ENCODE data around the gene TSC22D3.

Gene TSC22D3

DNA sequence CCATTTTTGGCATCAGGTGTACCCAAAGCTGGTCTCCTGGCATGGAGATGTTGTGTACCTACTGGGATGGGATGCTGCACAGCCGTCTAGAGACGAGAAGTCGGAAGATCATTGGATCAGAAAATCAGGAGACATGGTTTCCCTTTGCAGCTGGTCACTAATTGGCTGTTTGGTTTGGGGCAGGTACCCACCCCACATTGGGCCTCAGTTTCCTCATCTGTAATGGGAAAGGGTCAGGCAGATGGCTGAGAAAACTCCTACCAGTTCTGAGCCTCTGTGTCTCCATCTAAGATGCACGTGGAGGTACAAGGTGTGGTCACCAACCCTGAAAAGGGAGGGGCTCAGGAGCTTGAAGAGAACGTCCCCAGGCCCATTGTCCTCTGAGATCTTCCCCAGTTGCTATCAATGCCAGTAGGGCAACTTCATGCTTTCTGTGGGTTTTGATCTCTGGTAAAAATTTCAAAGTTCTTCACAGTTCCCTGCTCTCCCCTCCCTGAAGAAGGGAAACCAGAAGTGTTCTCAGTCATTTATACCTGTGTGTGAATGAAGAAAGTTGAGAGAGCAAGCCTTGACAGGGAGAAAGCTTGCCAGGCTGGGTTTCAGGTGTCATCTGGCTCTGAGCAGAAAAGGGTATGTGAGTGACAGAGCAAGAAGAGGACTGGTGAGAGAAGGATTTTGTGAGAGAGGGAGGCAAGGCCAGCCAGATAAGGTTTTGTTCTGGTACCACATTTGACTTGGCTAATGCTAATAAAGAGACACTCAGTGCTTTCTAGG, 15.1 kb downstream of the TSC22D3 start:
- DNase-seq (ENCODE audit: low spot score): no peak

DNA sequence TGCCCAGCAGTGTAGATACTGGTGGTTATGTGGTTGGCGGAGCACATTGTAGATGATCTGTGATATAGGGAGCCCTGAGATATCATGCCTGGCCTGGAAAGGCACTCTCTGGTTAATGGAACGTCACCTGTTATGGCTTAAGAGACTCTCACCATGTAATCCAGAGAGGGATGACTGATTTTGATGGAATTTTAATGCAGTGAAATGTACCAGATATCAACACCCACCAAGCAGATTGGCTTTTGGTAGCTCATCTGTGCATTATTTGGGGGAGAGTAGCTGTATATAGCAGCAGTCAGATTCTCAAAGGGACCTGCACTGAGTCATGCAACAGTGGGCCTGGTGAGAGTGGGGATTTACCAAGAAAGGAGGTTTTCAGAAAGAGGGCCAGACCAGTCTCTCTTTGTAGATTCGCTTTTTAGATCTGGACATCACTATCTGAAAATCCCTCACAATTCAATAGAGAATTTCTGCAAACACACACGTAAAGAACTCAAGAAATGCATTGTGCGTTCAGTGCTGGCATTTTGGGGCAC, 17.3 kb downstream of the TSC22D3 start:
- no peak for DNase-seq (ENCODE audit: low spot score)

DNA sequence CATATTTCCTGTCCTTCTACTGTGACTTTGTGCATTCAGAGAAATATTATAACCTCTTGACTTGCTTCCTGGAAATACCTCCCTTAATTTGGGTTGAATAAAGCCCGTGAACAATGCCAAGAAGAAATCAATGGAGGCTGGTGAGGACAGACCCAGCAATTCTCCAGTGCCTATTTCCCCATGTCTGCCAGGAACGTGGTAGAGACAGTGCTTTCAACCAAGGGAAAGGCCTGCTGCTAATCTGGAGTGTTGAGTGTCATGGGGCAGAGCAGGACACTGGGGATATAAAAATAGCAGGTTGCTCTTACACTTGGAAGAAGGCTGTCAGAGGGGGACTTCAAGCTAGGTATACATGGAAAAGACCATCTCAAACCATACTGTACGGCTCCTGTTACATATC, 19.9 kb downstream of the TSC22D3 start:
- no peak for DNase-seq (ENCODE audit: low spot score)

DNA sequence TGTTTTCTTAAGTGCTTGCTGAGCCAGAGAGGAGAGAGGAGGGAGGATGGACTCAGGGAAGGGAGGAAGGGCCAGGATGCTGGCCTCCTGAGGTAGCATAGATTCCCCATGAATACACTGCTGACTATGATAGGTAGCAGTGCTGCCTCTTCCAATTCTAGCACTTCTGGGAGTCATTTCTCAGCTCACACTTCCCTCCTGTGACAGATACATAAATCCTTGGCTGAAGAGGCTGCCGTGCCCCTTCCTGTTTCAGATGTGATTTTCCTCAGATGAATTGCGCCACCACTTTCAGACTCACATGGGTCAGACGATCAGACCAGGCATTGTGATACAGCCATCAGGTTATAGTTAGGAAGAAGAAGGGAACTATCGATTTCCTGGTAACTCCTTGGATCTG, 22.4 kb downstream of the TSC22D3 start:
- no peak for DNase-seq (ENCODE audit: low spot score)

DNA sequence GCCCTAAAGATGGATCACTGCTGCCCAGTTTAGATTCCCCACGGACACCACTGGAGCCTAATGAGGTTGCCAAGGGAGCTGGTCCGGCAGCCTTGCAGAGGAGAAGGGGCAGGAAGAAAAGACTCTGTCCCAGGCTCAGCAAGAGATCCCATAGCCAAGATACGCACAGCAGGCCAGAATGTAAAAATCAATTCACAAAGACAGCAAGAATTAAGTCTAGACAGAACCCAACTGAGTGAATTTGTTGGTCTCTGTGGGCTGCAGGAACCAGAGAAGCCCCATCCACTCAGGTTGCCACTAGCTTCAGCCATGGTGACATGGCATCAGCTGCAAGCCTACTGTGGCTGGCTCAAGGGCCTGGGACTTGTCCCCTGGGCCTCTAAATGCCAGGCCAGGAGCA, 22.9 kb downstream of the TSC22D3 start:
- DNase-seq (ENCODE audit: low spot score): no peak

DNA sequence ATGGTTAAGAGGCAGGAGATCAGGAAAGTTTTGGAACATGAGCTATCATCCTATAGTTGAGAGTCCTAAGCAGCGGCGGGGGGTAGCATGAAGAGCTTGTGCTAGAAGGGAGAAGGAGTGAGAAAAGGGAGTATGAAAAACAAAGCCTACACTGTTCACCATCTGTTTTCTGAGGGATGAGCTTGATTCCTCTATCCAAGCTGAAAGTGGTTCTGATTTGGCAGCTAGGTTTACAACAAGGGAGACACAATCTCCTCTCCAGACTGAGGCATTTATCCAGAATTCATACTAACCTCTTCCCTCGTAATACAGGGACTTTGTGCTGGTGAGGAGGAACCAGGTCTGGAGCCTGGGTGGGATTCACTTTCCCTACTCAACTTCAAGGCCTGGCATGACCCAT, 23.5 kb downstream of the TSC22D3 start:
- DNase-seq (ENCODE audit: low spot score): no peak

DNA sequence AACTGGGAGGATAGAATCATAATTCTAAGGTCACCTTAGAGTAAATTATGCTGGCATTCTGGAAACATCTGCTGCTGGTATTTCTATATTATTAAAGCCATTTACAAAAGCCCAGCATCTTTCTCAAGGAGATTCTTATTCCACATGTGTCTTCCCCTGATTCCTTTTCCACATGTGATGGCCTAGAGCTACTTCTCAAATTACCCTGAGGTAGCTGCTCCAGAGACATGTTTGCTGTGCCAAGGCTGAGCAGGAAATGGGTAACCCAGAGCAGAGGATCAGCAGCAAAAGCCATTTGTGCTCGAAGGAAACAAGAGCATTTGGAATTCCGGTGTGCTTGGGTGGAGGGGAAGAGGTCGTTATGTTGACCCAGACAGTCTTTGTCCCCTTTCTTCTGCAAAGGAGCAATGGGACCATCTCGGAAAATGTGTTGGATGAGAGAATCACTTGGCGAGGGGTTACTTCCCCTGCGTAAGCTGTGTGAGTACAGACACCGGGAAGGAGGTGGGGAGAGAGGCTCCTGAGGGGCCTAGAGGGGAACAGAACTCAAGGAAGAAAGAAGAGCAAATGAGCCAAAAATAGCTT, 24.6 kb downstream of the TSC22D3 start:
- DNase-seq (ENCODE audit: low spot score): no peak

DNA sequence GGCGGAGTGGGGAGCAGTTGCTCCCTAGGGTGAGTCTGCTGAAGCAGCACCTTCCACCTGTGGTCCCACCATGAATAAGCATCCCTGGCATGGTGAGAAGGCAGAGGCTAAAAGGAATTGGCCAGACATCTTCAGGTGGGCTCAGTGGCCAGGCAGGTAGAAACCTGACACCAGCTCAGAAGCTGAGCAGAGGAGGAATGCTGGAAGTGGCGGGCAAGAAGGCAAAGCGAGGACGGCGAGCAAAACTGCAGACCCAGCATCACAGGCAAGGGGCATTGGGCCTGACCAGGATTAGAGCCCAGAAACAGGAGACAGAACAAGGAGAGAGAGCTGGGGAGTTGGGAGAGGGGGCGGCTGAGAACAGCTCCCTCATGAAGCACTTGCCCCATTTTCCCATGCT, 25.3 kb downstream of the TSC22D3 start:
- DNase-seq (ENCODE audit: low spot score): no peak

DNA sequence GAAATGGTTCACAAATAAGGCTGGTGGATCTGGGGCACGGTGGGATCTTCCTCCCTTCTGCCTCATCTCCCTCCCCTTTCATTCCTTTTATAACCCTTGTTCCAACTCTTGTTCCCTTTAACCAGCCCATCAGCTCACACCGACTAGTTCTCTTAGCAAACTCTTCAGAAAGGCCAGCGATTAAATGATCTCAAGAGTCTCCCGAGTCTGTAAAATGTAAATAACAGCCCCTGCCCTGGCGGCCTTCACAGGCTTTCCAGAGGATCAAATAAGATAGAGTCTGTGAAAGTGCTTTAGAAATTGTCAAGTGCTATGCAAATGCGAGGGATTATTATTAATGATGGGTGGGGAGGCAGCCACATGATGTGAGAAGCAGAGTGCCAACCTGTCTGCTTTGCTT, 27.1 kb downstream of the TSC22D3 start:
- DNase-seq (ENCODE audit: low spot score): no peak

DNA sequence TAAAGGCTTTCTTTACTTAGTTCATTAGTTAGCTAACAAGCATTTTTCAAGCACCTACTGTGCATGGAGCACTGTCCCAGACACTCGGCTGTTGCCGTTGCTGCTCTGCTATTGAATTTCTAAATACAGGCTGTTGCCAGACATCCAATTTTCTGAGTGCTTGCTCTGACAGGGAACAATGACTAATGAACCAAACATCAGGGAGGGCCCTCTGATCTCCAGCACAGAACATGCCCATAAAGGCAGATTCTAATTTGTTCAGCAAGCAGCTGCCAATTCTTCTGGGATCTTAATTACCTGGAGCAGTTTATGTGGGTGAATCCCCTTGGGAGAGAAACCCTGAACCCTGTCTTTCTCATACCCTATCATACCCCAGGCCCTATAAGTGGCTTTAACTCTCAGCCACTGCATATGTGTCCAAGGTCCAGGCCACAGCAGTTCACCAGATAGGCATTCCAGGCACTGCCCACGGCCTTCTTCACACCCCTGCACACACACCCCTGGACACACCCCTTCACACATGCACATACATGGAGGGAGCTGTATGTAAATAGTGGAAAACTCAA, 27.9 kb downstream of the TSC22D3 start:
- DNase-seq (ENCODE audit: low spot score): no peak

DNA sequence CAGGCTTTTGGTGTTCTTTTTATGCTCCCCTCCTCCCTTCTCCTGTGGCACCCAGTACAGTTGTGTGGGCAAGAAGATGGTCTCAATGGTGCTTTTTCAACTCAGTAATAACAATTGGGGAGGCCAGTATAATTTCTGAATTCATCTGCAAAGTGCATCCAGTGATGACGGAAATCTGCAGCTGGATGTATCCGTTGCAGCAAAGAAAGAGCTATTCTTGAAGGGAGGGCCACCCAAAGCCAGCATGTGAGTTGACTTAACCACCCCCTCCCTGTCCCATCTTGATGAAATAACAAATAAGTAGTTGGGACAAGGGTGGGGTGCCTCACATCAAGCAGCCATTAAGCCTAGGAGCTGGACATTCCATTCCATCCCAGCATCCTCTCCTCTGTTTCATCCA, 30.7 kb downstream of the TSC22D3 start:
- peak; percentile 70 for DNase-seq (ENCODE audit: low spot score)

DNA sequence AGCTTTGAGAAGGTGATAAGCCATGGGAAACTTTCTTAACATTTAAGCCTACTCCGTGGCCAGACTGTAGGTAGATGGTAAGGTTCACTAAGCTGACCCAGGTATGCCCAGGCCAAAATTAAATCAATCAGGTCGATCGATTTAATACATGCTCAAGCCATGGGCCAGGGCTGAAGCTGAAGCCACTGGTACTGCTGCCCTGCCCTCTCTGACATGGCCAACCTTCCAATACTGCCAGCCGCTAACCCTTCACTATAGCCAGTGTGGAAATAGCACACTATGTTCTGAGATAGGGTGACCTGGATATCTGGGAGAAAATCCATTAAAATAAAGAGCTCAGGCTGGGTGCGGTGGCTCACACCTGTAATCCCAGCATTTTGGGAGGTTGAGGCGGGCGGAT, 31.6 kb downstream of the TSC22D3 start:
- DNase-seq (ENCODE audit: low spot score): no peak

DNA sequence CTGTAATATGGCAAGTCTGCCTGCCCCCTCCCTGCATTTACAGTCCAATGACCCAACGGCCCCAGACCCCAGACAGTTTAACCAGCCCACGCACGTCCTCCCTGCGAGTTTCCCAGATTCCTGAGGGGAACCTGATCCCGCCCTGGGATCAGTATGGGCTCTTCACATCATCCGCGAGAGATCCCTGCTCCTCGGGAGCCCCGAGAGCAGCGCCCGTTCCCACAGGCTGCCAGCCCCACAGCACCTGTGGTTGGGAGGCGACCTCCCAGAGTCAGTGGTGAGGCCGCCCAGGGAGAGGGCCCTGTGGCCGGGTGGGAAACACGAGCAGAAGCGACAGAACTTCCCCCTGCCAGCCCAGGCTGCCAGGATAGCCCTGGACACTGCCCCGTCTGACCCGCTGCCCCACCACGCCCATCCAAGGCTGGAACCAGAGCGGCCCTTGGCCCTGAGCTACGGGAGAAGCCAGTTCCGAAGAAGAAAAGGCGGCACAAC, 32.8 kb downstream of the TSC22D3 start:
- DNase-seq (ENCODE audit: low spot score): no peak

DNA sequence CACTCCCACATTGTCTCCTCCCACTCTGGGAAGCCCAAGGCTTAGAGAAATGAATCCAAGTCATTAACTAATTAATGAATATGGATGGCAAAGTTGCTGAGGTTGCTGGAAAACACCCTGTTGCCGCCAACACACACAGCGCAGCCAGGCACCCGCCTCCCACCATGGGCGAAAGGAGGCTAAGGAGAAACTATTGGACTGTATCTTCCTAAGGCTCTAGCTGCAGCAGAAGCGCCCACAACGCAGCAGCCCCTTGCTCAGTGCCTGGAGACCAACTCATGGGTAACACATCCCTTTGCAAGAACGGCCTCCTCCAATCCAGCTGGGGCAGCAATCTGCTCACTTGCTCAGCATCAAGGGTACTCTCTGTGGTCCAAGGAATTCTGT, 34.2 kb downstream of the TSC22D3 start:
- DNase-seq (ENCODE audit: low spot score): no peak

DNA sequence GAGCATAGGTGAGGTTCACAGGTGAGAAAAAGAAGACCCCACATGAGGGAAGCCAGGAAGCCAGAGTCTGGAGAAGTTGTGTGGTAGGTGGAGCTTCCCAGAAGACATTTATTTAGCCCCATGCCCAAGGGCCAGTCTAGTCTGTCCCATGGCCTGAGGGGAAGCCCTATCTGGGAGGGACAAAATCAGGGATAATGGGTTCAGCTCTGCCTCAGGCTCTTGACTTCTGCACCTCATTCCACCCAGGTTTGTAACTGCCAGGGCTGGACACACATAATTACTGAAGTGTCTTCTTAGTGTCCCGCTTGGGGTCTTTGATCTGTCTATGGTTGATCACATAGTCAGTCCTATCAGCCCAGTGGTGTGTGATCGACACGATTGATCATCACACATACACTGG, 36.0 kb downstream of the TSC22D3 start:
- no peak for DNase-seq (ENCODE audit: low spot score)

DNA sequence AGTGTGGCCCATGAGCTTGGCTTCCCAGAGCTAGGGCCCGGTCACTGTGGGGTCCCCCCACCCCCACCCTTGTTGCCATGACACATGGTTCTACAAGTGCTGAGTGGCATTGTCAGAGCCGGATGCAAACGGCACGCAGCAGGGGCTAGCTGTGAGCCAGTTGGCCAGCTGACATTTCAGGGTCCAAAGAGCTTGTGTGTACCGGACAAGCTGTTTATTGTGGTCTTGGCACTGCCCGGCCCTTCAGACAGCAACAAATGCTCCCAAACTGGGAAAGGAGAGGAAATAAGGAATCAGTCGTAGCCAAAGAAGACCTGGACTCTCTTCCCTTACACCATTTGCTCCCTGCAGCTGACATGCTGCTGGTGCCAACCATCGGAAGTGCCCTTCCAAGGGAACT, 36.8 kb downstream of the TSC22D3 start:
- peak; percentile 76 for DNase-seq (ENCODE audit: low spot score)

DNA sequence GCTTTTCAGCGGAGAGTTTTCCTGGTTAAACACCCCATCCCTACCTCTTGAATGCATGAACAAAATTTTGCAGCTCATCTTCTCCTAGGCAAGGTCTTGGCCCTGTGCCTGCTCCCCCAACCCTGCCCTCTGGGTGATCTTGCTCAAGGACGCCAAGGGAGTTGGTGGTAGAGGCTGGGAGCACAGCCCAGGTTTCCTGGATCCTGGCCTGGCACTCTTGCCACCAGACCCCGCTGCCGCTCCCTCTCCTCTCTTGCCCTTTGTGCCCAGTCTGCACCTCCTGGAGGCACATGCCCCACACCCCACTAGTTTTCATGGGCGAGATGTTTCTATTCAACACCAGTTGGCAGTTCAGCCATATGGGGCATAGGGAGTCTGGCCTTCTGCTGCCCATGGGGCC, 37.3 kb downstream of the TSC22D3 start:
- no peak for DNase-seq (ENCODE audit: low spot score)

DNA sequence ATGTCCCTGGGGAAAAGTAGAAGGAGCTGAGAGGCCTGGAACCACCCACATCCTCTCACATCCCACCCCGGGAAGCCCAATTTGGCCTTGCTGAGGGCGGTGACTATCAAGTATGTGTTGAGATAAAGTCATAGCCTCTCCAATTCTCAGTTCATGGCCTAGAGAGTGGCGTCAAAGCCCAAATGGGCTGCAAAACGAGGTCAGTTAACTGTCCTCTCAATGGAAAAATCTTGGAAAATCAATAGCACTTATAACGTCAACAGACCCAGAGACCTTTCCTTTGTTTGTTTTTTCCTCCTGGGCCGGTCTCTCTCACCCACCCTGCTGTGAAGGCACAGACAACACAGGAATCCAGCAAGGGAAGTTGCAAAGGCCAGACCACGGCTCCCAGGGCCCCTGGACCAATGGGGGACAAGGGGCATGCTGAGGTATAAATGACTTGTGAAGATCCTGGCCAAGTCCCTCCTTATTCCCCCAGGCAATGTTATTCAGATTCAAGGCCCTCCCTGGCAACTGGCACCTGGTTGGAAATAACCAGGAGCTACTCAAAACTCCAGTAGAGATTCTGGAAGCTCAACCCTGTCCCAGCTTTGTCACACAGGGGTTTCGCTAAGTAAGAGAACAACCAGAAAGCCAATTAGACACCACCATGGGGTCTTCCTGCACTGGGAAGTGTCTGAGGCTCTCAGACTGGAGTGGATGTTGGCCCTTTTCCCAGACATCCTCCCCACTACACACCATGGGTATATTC, 38.6 kb downstream of the TSC22D3 start:
- DNase-seq (ENCODE audit: low spot score): no peak

DNA sequence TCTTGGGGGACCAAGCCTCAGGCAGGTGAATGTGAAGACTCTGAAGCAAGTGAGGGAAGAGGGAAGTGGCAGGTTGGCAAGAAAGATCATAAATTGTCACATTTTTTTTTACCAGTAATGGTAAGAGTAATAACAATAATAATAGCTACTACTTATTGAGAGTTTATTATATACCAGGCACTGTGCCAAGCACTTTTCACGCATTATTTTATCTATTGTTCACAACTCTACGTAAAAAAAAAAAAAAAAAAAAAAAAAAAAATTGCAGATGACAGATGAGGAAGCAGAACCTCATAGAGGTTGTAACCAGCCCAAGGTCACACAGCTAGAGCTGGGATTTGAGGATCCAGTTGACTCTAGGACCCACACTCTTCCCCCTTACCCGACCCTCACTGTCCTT, 40.9 kb downstream of the TSC22D3 start:
- DNase-seq (ENCODE audit: low spot score): no peak

DNA sequence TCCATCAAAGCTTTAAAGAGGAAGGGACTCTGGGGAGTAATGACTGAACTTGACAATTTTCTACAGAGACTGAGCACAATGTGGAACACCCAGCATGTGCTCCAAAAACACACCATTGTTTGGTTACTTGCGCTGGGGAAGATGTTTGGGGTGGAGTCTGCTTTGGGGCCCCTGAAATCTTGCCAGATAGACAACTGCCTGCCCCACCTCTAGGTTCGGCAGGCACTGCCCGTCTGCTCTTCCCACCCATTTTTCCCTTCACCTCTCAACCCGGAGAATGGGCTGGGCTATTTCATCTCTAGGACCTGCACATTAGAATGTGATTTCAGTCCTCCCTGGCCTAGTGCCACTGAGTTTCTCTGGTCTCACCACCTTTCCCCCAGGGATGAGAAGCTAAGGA, 41.9 kb downstream of the TSC22D3 start:
- DNase-seq (ENCODE audit: low spot score): no peak

DNA sequence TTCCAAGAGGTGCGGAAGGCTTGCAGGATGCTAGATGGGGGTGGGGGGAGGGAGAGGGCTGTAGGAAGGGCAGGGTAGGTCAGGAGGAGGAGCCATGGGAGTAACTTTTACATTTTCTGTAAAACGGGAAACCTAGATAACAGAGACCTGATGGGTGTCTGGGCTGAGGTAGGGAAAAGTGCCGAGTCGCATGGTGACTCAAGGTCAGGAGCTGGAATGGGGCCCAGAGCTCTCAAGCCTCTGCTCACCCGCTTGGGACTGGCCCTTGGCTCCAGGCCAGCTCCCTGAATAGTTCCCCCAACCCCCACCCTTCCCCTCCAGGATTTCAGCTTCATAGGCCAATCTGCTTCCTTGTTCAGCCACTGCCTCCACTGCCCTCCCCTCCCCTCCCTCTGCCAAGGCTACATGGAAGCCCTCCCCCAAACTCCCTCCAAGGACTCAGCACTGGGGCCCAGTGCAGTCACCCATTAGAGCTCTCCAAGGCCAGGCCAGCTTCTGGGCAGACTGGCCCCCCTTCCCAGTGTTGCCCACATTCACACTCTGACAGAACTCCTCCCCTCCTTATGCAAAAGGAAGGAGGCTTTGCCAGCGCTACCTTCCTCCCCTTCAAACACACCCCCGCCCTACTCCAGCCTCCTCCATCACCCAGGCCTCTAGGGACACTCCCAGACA, 43.6 kb downstream of the TSC22D3 start:
- DNase-seq (ENCODE audit: low spot score): peak; percentile 69
